DND-41 (cell line): ENCODE data around the gene IL3.

Experiments used
- CTCF ChIP-seq: IDR thresholded peaks from 2 replicates; pipeline ENCODE4 v1.5.1; 2012; ENCODE audit warnings: borderline replicate concordance, low read length, moderate library complexity, mild to moderate bottlenecking; ENCODE audit not compliant: poor library complexity, severe bottlenecking; ENCODE audit errors: extremely low read depth
- EZH2 ChIP-seq: IDR thresholded peaks from 3 replicates; pipeline ENCODE4 v1.6.1; 2012; ENCODE audit warnings: borderline replicate concordance, low read depth, mild to moderate bottlenecking, moderate library complexity, low read length, inconsistent platforms; ENCODE audit not compliant: severe bottlenecking

GRCh38 chr5:132085686-132086085 is 25.2 kb downstream of the IL3 start:
- TF ChIP-seq CTCF (no peak), EZH2 (no peak)
